Central memory CD8-positive, alpha-beta T cell (primary cell): ENCODE data around the gene ARID5B.

Experiments
- ATAC-seq: fragments of 150-1000 bp; cut with Tn5 transposase; replicated peaks from 2 replicates; pipeline ENCODE4 v1.10.0; 2022; ENCODE audit warnings: mild to moderate bottlenecking, moderate FRiP score, moderate number of reproducible peaks; ENCODE audit not compliant: poor library complexity, severe bottlenecking; ENCODE audit errors: extremely low read depth
- DNase-seq, 2 donors: peaks; one replicate each; pipeline ENCODE4 v3.0.0; 2021; ENCODE audit warnings: low spot score in 2 of 2
- H3K27ac Mint-ChIP-seq: one replicate; pipeline ENCODE4 v1.8.0; 2022; ENCODE audit warnings: low read depth, mild to moderate bottlenecking, moderate library complexity, mixed read lengths
- H3K27me3 Mint-ChIP-seq: one replicate; pipeline ENCODE4 v1.8.0; 2022; ENCODE audit warnings: mixed read lengths
- H3K36me3 Mint-ChIP-seq: one replicate; pipeline ENCODE4 v1.8.0; 2022; ENCODE audit warnings: mild to moderate bottlenecking, moderate library complexity, mixed read lengths; ENCODE audit not compliant: insufficient read depth
- H3K4me1 Mint-ChIP-seq: one replicate; pipeline ENCODE4 v1.8.0; 2022; ENCODE audit warnings: mixed read lengths
- H3K4me3 Mint-ChIP-seq: one replicate; pipeline ENCODE4 v1.8.0; 2022; ENCODE audit warnings: mild to moderate bottlenecking, moderate library complexity, mixed read lengths
- H3K9me3 Mint-ChIP-seq: one replicate; pipeline ENCODE4 v1.8.0; 2022; ENCODE audit warnings: mixed read lengths

Gene ARID5B

GRCh38 chr10:62015994-62016393 lies 114.5 kb downstream of the ARID5B start:
- DNase-seq (no peak), ATAC-seq (no peak)
- no peaks in the 10 kb centered on the region for H3K27me3 Mint-ChIP-seq
- no peak overlapping the region for H3K27ac Mint-ChIP-seq
- H3K4me1 Mint-ChIP-seq: peaks cover 27% of the 10 kb centered on the region
- H3K4me3 Mint-ChIP-seq: no peak overlapping the region
- H3K9me3 Mint-ChIP-seq: no peaks in the 10 kb centered on the region
- peaks cover 7% of the 10 kb centered on the region for H3K36me3 Mint-ChIP-seq

- H3K36me3 Mint-ChIP-seq: peaks cover 6% of the 10 kb centered on the region
These were observed 115.4 kb downstream of the ARID5B start for GRCh38 chr10:62016623-62017490.

GRCh38 chr10:62017491-62017870 lies 116.0 kb downstream of the ARID5B start:
- H3K9me3 Mint-ChIP-seq: no peaks in the 10 kb centered on the region
- ATAC-seq: no peak
- H3K36me3 Mint-ChIP-seq: peaks cover 2% of the 10 kb centered on the region
- peaks cover 37% of the 10 kb centered on the region for H3K4me1 Mint-ChIP-seq
- peak overlapping the region; percentile 30 for H3K27ac Mint-ChIP-seq
- no peak for DNase-seq
- no peaks in the 10 kb centered on the region for H3K27me3 Mint-ChIP-seq
- H3K4me3 Mint-ChIP-seq: no peak overlapping the region

More at GRCh38 chr10:62016623-62017490, 115.4 kb downstream of the ARID5B start:
- ATAC-seq (peak; percentile 49), DNase-seq (no peak)
- no peak overlapping the region for H3K27ac Mint-ChIP-seq
- H3K4me3 Mint-ChIP-seq: no peak overlapping the region
- no peaks in the 10 kb centered on the region for H3K27me3 Mint-ChIP-seq
- no peaks in the 10 kb centered on the region for H3K9me3 Mint-ChIP-seq
- peaks cover 31% of the 10 kb centered on the region for H3K4me1 Mint-ChIP-seq

GRCh38 chr10:62018131-62018911 lies 116.8 kb downstream of the ARID5B start:
- Mint-ChIP-seq H3K4me3 (no peak overlapping the region), H3K9me3 (no peaks in the 10 kb centered on the region), H3K36me3 (peaks cover 2% of the 10 kb centered on the region), H3K4me1 (peaks cover 45% of the 10 kb centered on the region), H3K27ac (peak overlapping the region; percentile 8), H3K27me3 (no peaks in the 10 kb centered on the region)
- no peak for ATAC-seq
- DNase-seq: no peak

- DNase-seq (no peak), ATAC-seq (no peak)
- Mint-ChIP-seq H3K4me3 (no peak overlapping the region), H3K4me1 (peaks cover 51% of the 10 kb centered on the region), H3K36me3 (no peaks in the 10 kb centered on the region), H3K9me3 (no peaks in the 10 kb centered on the region), H3K27me3 (no peaks in the 10 kb centered on the region), H3K27ac (peak overlapping the region; percentile 8)
These were observed 117.7 kb downstream of the ARID5B start for GRCh38 chr10:62019013-62019684.

- Mint-ChIP-seq H3K36me3 (no peaks in the 10 kb centered on the region), H3K4me1 (peaks cover 48% of the 10 kb centered on the region), H3K4me3 (no peak overlapping the region), H3K27ac (peak overlapping the region; percentile 25), H3K27me3 (no peaks in the 10 kb centered on the region), H3K9me3 (no peaks in the 10 kb centered on the region)
- DNase-seq: no peak
- ATAC-seq: no peak
These were observed 118.3 kb downstream of the ARID5B start for GRCh38 chr10:62019685-62020359.

- Mint-ChIP-seq H3K4me1 (peaks cover 58% of the 10 kb centered on the region), H3K4me3 (no peak overlapping the region), H3K36me3 (no peaks in the 10 kb centered on the region), H3K9me3 (no peaks in the 10 kb centered on the region), H3K27ac (no peak overlapping the region), H3K27me3 (no peaks in the 10 kb centered on the region)
- ATAC-seq (no peak), DNase-seq (no peak)
These were observed 119.7 kb downstream of the ARID5B start for GRCh38 chr10:62021128-62021665.

- ATAC-seq: no peak
- no peaks in the 10 kb centered on the region for H3K27me3 Mint-ChIP-seq
- H3K4me3 Mint-ChIP-seq: no peak overlapping the region
- peak overlapping the region; percentile 4 for H3K27ac Mint-ChIP-seq
- H3K36me3 Mint-ChIP-seq: no peaks in the 10 kb centered on the region
- DNase-seq: no peak
- peaks cover 60% of the 10 kb centered on the region for H3K4me1 Mint-ChIP-seq
- no peaks in the 10 kb centered on the region for H3K9me3 Mint-ChIP-seq
These were observed 120.7 kb downstream of the ARID5B start for GRCh38 chr10:62021978-62022802.

- Mint-ChIP-seq H3K4me3 (no peak overlapping the region), H3K36me3 (no peaks in the 10 kb centered on the region), H3K27ac (peak overlapping the region; percentile 4), H3K4me1 (peaks cover 64% of the 10 kb centered on the region), H3K9me3 (no peaks in the 10 kb centered on the region), H3K27me3 (no peaks in the 10 kb centered on the region)
- no peak for DNase-seq
- no peak for ATAC-seq
These were observed 121.3 kb downstream of the ARID5B start for GRCh38 chr10:62022830-62023229.

GRCh38 chr10:62023329-62023728 lies 121.8 kb downstream of the ARID5B start:
- Mint-ChIP-seq H3K27me3 (no peaks in the 10 kb centered on the region), H3K4me3 (no peak overlapping the region), H3K36me3 (no peaks in the 10 kb centered on the region), H3K27ac (peak overlapping the region; percentile 4), H3K9me3 (no peaks in the 10 kb centered on the region), H3K4me1 (peaks cover 63% of the 10 kb centered on the region)
- no peak for DNase-seq
- ATAC-seq: no peak

- ATAC-seq (no peak), DNase-seq (no peak)
- H3K27ac Mint-ChIP-seq: peak overlapping the region; percentile 4
- no peaks in the 10 kb centered on the region for H3K36me3 Mint-ChIP-seq
- no peaks in the 10 kb centered on the region for H3K9me3 Mint-ChIP-seq
- H3K4me1 Mint-ChIP-seq: peaks cover 62% of the 10 kb centered on the region
- H3K27me3 Mint-ChIP-seq: no peaks in the 10 kb centered on the region
- H3K4me3 Mint-ChIP-seq: no peak overlapping the region
These were observed 122.7 kb downstream of the ARID5B start for GRCh38 chr10:62024026-62024701.
